GM18520 (cell line): Measurements from ENCODE around the gene LRRC32.

ENCODE experiments used
- ATAC-seq: cut with Tn5 transposase; IDR thresholded peaks from one replicate; pipeline ENCODE4 v1.9.1; 2021; ENCODE audit not compliant: unreplicated experiment

LRRC32 gene

GRCh38 chr11:76700177-76701100 is 29.9 kb upstream of the LRRC32 start:
- no peak for ATAC-seq

- ATAC-seq, result no peak
Measured at GRCh38 chr11:76699451-76700091, 29.0 kb upstream of the LRRC32 start.

GRCh38 chr11:76698321-76699043 is 27.9 kb upstream of the LRRC32 start:
- no peak for ATAC-seq

- ATAC-seq, result no peak
Measured at GRCh38 chr11:76696756-76697155, 26.2 kb upstream of the LRRC32 start.

GRCh38 chr11:76695771-76696170 is 25.2 kb upstream of the LRRC32 start:
- ATAC-seq, result no peak

- ATAC-seq, result no peak
Measured at GRCh38 chr11:76695133-76695532, 24.6 kb upstream of the LRRC32 start.

- no peak for ATAC-seq
Measured at GRCh38 chr11:76694664-76695063, 24.1 kb upstream of the LRRC32 start.

- ATAC-seq, result no peak
Measured at GRCh38 chr11:76693806-76694205, 23.3 kb upstream of the LRRC32 start.

- no peak for ATAC-seq
Measured at GRCh38 chr11:76692956-76693355, 22.4 kb upstream of the LRRC32 start.

- ATAC-seq, result no peak
Measured at GRCh38 chr11:76691655-76692054, 21.1 kb upstream of the LRRC32 start.

- no peak for ATAC-seq
Measured at GRCh38 chr11:76690736-76691135, 20.2 kb upstream of the LRRC32 start.

GRCh38 chr11:76689313-76690260 is 19.0 kb upstream of the LRRC32 start:
- ATAC-seq, result no peak

- no peak for ATAC-seq
Measured at GRCh38 chr11:76688146-76688545, 17.6 kb upstream of the LRRC32 start.

- no peak for ATAC-seq
Measured at GRCh38 chr11:76686261-76687079, 15.9 kb upstream of the LRRC32 start.

- no peak for ATAC-seq
Measured at GRCh38 chr11:76685831-76686230, 15.3 kb upstream of the LRRC32 start.

GRCh38 chr11:76685237-76685636 is 14.7 kb upstream of the LRRC32 start:
- ATAC-seq, result no peak

- no peak for ATAC-seq
Measured at GRCh38 chr11:76684516-76684915, 14.0 kb upstream of the LRRC32 start.

- ATAC-seq, result no peak
Measured at GRCh38 chr11:76683161-76684095, 12.9 kb upstream of the LRRC32 start.

GRCh38 chr11:76682684-76683083 is 12.1 kb upstream of the LRRC32 start:
- no peak for ATAC-seq
